IPS DF 6.9 (cell line): ENCODE measurements around the gene TKTL1.

Experiments used
- DNase-seq: peaks from one replicate; pipeline ENCODE4 v3.0.0-alpha.2; 2013; ENCODE audit warnings: low read depth, low spot score
- H3K27ac ChIP-seq: one replicate; pipeline ENCODE4 v1.5.1; 2013; ENCODE audit warnings: low read length, control low read depth
- H3K27me3 ChIP-seq: 2 replicates; pipeline ENCODE4 v1.6.1; 2013; ENCODE audit warnings: mild to moderate bottlenecking, low read length; ENCODE audit not compliant: control insufficient read depth, insufficient read depth
- H3K36me3 ChIP-seq: 2 replicates; pipeline ENCODE4 v1.6.1; 2013; ENCODE audit warnings: low read length; ENCODE audit not compliant: control insufficient read depth, insufficient read depth
- H3K4me1 ChIP-seq: 2 replicates; pipeline ENCODE4 v1.6.1; 2013; ENCODE audit warnings: low read length; ENCODE audit not compliant: control insufficient read depth, insufficient read depth
- H3K4me3 ChIP-seq: 2 replicates; pipeline ENCODE4 v1.5.1; 2013; ENCODE audit warnings: mild to moderate bottlenecking, low read length
- H3K9me3 ChIP-seq: 2 replicates; pipeline ENCODE4 v1.6.1; 2013; ENCODE audit warnings: low read length, inconsistent platforms; ENCODE audit not compliant: control insufficient read depth, insufficient read depth
- WGBS: extraction: QIAGEN DNeasy Blood & Tissue Kit; methylation state at CpG from one replicate; pipeline ENCODE4 v1.1.7; 2013; ENCODE audit warnings: mixed read lengths, missing lambda C conversion rate; ENCODE audit not compliant: insufficient read length, insufficient coverage; 5-methylcytosine and 5-hydroxymethylcytosine counted together

The TKTL1 gene

DNA sequence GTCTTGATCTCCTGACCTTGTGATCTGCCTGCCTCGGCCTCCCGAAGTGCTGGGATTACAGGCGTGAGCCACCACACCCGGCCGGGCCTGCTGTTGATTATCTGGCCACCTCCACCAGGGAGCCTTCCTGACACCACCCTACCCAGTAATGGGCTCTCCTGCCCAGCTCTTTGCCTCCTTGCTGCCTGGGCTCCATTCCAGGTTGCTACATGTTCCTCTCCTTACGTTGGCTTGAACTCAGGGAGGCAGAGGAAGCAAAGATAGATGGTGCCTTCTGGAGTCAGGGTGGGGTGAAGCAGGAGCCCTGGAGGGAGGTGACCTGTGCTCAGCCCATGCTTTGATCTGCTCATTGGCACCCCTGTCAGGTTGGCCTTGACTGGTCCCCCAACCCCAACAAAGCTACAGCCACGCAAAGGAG is 52.5 kb downstream of the TKTL1 start:
- Histone ChIP-seq H3K36me3 (peaks cover 43% of the 10 kb centered on the region), H3K27ac (no peak overlapping the region), H3K4me3 (no peak overlapping the region), H3K4me1 (no peaks in the 10 kb centered on the region), H3K9me3 (no peaks in the 10 kb centered on the region), H3K27me3 (no peaks in the 10 kb centered on the region)
- no CpG with 5 or more reads among the region's 7 CpGs for WGBS
- no peak for DNase-seq

DNA sequence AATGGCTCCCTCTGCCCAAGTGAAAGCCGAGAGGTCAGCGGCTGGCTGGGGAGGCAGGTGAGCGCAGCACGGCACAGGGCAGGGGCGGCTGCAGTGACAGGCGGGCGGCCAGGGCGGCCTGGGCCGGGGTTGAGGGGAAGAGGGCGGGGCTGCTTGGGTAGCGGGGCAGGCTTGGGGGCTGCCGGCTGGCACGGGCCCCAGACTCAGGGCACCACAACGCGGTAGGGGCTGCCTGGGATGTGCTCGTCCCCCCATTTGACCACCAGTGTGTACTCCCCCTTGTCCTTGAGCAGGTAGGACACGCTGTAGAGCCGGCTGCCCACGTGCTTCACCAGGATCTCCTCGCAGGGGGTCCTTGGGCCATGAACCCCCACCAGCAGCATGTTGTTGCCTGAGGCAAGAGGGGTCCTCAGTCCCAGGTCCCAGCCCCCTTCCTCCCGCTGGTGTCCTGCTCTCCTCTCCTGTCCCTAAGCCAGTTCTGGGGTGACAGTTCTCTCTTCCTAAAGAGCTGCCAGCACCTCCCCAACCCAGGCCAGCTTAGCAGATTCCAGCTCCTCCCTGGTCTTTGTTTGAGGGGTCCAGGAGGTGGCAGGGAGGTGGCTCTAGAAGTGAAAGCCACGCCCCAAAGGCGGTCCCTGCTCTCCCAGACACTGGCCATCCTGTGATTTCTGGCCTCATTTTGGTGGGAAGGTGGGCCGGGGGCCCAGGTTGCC is 53.2 kb downstream of the TKTL1 start:
- no peak overlapping the region for H3K4me3 ChIP-seq
- no peaks in the 10 kb centered on the region for H3K4me1 ChIP-seq
- DNase-seq, result no peak
- H3K27ac ChIP-seq, result no peak overlapping the region
- H3K36me3 ChIP-seq, result peaks cover 49% of the 10 kb centered on the region
- H3K9me3 ChIP-seq, result no peaks in the 10 kb centered on the region
- WGBS, result no CpG with 5 or more reads among the region's 24 CpGs
- H3K27me3 ChIP-seq, result no peaks in the 10 kb centered on the region

DNA sequence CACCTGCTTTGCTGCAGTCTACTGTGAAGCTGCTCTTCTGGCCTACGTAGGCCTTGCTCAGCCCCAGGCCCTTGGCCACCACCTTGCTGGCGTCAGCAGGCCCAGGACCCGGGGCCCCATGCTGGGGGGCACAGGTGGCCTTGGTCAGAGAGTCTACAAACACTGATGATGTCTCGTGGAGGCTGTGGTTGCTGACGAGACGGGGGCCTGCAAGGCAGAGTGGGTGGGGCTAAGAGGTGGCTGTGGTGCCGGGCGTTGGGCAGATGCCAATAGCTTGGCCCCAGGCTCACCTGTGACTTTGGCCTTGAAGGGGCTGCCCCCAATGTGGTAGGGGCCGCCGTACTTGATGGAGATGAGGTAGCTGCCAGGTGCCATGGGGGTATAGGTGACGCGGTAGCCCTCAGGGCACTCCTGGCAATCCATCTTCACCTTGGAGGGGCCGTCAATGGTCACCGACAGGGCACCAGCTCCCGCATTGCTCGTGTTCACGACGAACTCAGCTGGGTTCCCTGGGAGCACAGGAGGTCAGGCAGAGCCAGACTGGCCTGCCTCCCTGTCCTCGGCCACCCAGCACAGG is 53.9 kb downstream of the TKTL1 start:
- H3K36me3 ChIP-seq, result peaks cover 56% of the 10 kb centered on the region
- H3K4me3 ChIP-seq, result no peak overlapping the region
- no peak overlapping the region for H3K27ac ChIP-seq
- no peak for DNase-seq
- H3K4me1 ChIP-seq, result no peaks in the 10 kb centered on the region
- no CpG with 5 or more reads among the region's 19 CpGs for WGBS
- no peaks in the 10 kb centered on the region for H3K27me3 ChIP-seq
- H3K9me3 ChIP-seq, result no peaks in the 10 kb centered on the region

DNA sequence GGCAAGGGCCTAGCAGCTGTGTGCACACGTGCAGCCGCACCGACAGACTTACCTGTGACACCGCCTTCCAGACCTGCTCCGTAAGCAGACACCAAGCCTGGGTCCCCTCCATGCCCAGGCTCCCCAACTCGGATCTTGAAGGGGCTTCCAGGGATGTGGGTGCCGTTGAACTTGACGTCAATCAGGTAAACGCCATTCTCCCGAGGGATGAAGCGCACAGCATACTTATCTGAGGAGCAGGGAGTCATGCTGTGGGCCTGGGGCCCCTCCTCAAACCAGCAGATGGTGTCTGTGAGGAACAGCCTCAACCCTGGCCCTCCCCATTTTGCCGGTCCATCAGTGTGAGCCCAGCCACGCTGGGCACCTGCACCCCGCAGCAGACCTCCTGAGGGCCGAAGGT is 54.4 kb downstream of the TKTL1 start:
- peaks cover 61% of the 10 kb centered on the region for H3K36me3 ChIP-seq
- H3K27ac ChIP-seq, result no peak overlapping the region
- DNase-seq, result no peak

DNA sequence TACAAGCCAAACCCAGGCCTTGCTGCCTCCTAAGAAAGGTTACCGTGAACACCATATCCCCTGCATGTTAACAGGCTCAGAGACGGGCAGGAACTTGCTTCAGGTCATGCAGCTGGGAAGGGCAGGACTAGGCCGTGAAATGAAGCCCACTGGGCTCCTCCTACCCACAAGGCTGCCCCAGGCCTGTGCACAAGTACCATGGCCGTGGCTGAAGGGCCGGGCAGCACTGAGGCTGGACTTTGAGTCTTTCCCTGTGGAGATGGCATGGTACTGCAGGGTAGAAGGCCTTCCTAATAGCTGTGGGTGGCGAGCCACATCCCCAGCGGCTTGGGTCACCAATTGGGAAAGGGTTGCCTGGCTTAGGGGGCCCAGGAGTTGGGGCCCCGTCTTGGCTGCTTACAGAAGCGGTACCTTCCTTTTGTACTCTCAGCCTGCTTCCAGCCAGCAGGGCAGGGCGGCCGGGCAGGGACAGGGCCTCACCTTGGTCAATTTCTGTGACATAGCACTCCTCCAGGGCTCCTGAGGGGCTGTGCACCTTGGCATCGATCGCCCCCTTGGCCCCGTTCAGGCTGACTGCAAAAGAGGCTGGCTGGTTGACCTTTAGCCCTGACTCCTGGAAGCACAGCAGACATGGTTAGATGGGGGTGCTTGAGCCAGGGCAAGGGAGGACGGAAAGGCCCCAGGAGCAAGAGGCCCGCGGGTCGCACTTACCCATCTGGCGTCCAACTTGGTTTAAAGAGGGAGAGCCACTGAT is 55.0 kb downstream of the TKTL1 start:
- WGBS, result no CpG with 5 or more reads among the region's 19 CpGs
- no peaks in the 10 kb centered on the region for H3K27me3 ChIP-seq
- H3K27ac ChIP-seq, result no peak overlapping the region
- peaks cover 67% of the 10 kb centered on the region for H3K36me3 ChIP-seq
- H3K4me3 ChIP-seq, result no peak overlapping the region
- no peaks in the 10 kb centered on the region for H3K4me1 ChIP-seq
- DNase-seq, result no peak
- H3K9me3 ChIP-seq, result no peaks in the 10 kb centered on the region

More for the DNA sequence above, 54.4 kb downstream of the TKTL1 start:
- no peaks in the 10 kb centered on the region for H3K9me3 ChIP-seq
- no peak overlapping the region for H3K4me3 ChIP-seq
- no CpG with 5 or more reads among the region's 15 CpGs for WGBS
- H3K27me3 ChIP-seq, result no peaks in the 10 kb centered on the region
- no peaks in the 10 kb centered on the region for H3K4me1 ChIP-seq

DNA sequence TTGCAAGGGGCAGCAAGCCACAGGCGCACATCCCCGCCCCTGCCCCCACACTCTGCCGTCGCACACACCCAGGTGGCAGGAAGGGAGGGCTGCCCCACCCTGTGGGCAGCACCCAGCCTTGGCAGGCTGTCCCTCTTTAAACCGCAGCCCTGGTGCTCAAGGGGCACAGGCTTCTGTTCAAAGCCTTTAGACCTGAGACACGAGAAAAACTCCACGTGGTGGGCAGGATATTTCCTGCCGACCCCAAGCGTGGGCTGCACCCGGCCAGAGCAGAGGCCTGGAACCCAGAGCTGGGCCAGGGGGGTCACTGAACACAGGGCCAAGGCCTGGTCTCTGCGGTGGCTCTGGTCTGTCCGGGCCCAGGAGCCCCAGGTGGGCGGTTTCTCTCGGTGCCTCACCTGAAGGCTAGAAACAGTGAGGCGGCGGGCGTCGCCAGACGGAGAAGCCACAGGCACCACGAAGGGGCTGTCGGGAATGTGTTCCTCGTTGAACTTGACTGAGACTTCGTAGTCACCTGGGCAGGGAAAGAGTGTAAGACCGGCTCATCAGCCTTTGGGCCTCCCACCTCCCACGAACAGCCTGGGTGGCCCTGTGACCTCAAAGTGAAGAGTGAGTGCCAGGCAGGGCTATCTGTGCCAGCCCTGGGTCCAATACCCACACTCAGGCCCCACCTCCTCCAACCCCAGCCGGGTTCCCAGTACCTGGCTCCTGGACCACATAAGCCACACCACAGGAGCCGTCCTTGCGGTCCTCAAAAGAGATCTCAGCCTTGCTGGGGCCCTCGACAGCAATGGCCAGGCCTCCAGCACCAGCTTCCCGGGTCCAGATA is 55.8 kb downstream of the TKTL1 start:
- Histone ChIP-seq H3K36me3 (peaks cover 75% of the 10 kb centered on the region), H3K4me3 (no peak overlapping the region), H3K4me1 (no peaks in the 10 kb centered on the region), H3K27me3 (no peaks in the 10 kb centered on the region), H3K9me3 (no peaks in the 10 kb centered on the region), H3K27ac (no peak overlapping the region)
- WGBS, result no CpG with 5 or more reads among the region's 30 CpGs
- DNase-seq, result no peak

DNA sequence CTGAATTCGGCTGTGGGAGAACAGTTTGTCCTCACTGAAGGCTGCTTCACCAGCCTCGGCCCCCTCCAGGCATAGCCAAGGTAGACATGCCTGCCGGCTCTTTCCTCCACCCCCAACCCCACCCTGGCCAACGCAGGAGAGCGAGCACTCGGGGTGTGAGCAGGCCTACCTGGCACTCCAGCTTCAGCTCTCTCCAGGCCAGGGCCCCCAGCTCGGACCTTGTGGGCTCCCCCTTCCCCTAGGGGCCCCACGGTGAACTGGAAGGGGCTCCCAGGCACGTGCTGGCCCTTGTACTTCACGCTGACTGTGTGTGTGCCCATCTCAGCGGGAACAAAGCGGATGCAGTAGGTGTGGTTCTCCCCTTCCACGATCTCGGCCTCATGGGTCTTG is 56.4 kb downstream of the TKTL1 start:
- no CpG with 5 or more reads among the region's 14 CpGs for WGBS
- Histone ChIP-seq H3K27ac (no peak overlapping the region), H3K27me3 (no peaks in the 10 kb centered on the region), H3K4me3 (no peak overlapping the region), H3K4me1 (no peaks in the 10 kb centered on the region), H3K36me3 (peaks cover 81% of the 10 kb centered on the region), H3K9me3 (no peaks in the 10 kb centered on the region)
- no peak for DNase-seq

DNA sequence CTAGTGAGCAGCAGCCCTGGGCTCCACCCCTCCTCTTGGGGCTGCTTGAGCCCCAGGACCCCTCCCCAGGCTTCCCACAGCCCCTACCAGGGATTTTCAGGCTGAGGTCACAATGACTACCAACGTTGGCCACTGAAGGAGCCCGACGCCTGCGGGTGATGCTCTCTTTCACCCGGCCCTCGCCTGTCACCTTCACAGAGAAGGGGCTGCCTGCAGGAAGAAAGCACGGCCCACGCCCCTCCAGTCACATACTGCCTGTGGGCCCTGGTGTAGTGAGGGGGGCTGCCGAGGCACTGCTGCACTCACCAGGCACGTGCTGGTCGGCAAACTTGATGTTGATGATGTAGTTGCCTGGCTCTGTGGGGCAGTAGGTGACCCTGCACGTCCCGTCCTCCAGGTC is 56.9 kb downstream of the TKTL1 start:
- no peak overlapping the region for H3K27ac ChIP-seq
- peaks cover 85% of the 10 kb centered on the region for H3K36me3 ChIP-seq
- H3K4me3 ChIP-seq, result no peak overlapping the region
- no peak for DNase-seq
- WGBS, result no CpG with 5 or more reads among the region's 13 CpGs
- no peaks in the 10 kb centered on the region for H3K27me3 ChIP-seq
- no peaks in the 10 kb centered on the region for H3K4me1 ChIP-seq
- no peaks in the 10 kb centered on the region for H3K9me3 ChIP-seq

DNA sequence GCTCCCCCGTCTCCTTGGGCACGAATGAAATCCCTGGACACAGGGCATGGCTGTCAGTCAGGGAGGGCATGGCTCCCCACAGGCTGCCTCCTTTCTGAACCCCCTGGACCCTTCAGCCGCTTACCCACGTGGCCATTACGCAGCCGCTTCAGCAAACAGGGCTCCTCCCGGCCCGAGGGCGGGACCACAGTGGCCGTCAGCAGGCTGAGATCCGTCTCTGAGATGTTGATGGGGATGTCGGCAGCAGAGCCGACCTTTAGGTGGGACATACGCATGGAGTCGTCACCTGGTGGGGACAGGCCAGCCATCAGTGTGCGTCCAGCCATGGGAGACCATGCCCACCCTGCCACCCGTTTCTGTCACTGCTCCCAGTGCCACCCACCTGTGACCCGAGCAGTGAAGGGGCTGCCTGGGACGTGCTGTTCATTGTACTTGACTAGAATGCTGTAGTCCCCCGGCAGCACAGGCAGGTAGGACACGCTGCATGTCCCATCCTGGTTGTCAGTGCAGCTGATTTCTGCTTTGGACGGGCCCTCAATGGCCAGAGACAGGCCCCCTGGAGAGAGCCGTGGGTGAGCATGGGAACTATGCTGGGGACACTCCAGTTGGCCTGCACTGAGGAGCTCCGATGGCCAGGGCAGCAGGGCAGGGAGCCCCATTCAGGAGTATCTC is 57.7 kb downstream of the TKTL1 start:
- Histone ChIP-seq H3K9me3 (no peaks in the 10 kb centered on the region), H3K36me3 (peaks cover 94% of the 10 kb centered on the region), H3K4me1 (no peaks in the 10 kb centered on the region), H3K4me3 (no peak overlapping the region), H3K27me3 (no peaks in the 10 kb centered on the region), H3K27ac (no peak overlapping the region)
- DNase-seq, result no peak
- WGBS, result no CpG with 5 or more reads among the region's 24 CpGs

DNA sequence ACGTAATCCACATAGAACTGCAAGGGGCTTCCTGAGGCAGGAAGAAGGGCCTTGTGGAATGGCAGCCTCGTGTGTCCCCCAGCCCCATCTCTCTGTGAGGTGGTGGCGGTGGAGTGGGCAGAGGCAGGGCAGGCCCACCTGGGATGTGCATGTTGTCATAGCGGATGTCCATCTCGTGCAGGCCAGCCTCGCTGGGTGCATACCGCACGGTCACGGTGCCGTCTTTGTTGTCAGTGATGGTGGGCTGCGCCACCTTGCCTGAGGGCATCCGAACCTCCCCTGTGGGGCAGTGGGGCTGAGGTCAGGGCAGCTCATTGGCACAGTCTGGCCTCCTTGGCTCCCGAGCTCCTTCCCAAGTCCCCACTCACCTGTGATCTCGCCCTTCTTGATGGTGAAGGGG is 58.4 kb downstream of the TKTL1 start:
- no peaks in the 10 kb centered on the region for H3K4me1 ChIP-seq
- no CpG with 5 or more reads among the region's 14 CpGs for WGBS
- no peaks in the 10 kb centered on the region for H3K27me3 ChIP-seq
- no peak overlapping the region for H3K27ac ChIP-seq
- H3K4me3 ChIP-seq, result no peak overlapping the region
- peaks cover 96% of the 10 kb centered on the region for H3K36me3 ChIP-seq
- no peaks in the 10 kb centered on the region for H3K9me3 ChIP-seq
- DNase-seq, result no peak
